Nephron (organoid): ENCODE measurements around the gene MAGI1.

ENCODE experiments used
- H3K27ac Mint-ChIP-seq, 3 experiments: 2 replicates each; pipeline ENCODE4 v1.8.0; 2020; ENCODE audit warnings: mixed read lengths in 3 of 3, mild to moderate bottlenecking in 2 of 3, moderate library complexity in 1 of 3
- H3K27me3 Mint-ChIP-seq: 2 replicates; pipeline ENCODE4 v1.8.0; 2021; ENCODE audit warnings: low read depth, mild to moderate bottlenecking, moderate library complexity, mixed read lengths
- H3K36me3 Mint-ChIP-seq: 2 replicates; pipeline ENCODE4 v1.8.0; 2020; ENCODE audit warnings: low read depth, mixed read lengths
- H3K4me1 Mint-ChIP-seq: 2 replicates; pipeline ENCODE4 v1.8.0; 2020; ENCODE audit warnings: mixed read lengths
- H3K4me3 Mint-ChIP-seq, 3 experiments: 2 replicates each; pipeline ENCODE4 v1.8.0; 2020; ENCODE audit warnings: mild to moderate bottlenecking in 3 of 3, mixed read lengths in 3 of 3, moderate library complexity in 2 of 3
- H3K9me3 Mint-ChIP-seq: 2 replicates; pipeline ENCODE4 v1.8.0; 2020; ENCODE audit warnings: mixed read lengths
- TF ChIP-seq, protein P1 (sequence below), 3 experiments: fragments of 200-600 bp; sonication (generic); IDR thresholded peaks; one replicate each; pipeline ENCODE4 v1.5.0; 2021; ENCODE audit warnings: antibody characterized with exemption in 3 of 3; ENCODE audit not compliant: unreplicated experiment in 3 of 3

Gene MAGI1

GRCh38 chr3:65385805-65386204, 652.9 kb downstream of the MAGI1 start:
- H3K9me3 Mint-ChIP-seq: no peaks in the 10 kb centered on the region
- H3K4me3 Mint-ChIP-seq: no peak overlapping the region
- peaks cover 6% of the 10 kb centered on the region for H3K27me3 Mint-ChIP-seq
- peaks cover 48% of the 10 kb centered on the region for H3K36me3 Mint-ChIP-seq
- H3K4me1 Mint-ChIP-seq: no peaks in the 10 kb centered on the region
- TF ChIP-seq, protein P1, sequence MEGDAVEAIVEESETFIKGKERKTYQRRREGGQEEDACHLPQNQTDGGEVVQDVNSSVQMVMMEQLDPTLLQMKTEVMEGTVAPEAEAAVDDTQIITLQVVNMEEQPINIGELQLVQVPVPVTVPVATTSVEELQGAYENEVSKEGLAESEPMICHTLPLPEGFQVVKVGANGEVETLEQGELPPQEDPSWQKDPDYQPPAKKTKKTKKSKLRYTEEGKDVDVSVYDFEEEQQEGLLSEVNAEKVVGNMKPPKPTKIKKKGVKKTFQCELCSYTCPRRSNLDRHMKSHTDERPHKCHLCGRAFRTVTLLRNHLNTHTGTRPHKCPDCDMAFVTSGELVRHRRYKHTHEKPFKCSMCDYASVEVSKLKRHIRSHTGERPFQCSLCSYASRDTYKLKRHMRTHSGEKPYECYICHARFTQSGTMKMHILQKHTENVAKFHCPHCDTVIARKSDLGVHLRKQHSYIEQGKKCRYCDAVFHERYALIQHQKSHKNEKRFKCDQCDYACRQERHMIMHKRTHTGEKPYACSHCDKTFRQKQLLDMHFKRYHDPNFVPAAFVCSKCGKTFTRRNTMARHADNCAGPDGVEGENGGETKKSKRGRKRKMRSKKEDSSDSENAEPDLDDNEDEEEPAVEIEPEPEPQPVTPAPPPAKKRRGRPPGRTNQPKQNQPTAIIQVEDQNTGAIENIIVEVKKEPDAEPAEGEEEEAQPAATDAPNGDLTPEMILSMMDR (IDR thresholded peaks at IDR 0.05; ENCODE audit: unreplicated experiment in 3 of 3): no peak
- H3K27ac Mint-ChIP-seq: no peak overlapping the region

GRCh38 chr3:65381496-65382010, 657.2 kb downstream of the MAGI1 start:
- Mint-ChIP-seq H3K27ac (no peak overlapping the region), H3K4me3 (no peak overlapping the region), H3K4me1 (no peaks in the 10 kb centered on the region), H3K27me3 (peaks cover 6% of the 10 kb centered on the region), H3K9me3 (no peaks in the 10 kb centered on the region), H3K36me3 (peaks cover 67% of the 10 kb centered on the region)
- TF ChIP-seq, protein P1 (IDR thresholded peaks at IDR 0.05; ENCODE audit: unreplicated experiment in 3 of 3): no peak

- Mint-ChIP-seq H3K9me3 (no peaks in the 10 kb centered on the region), H3K36me3 (peaks cover 82% of the 10 kb centered on the region), H3K27me3 (peaks cover under 1% of the 10 kb centered on the region), H3K4me3 (no peak overlapping the region), H3K4me1 (no peaks in the 10 kb centered on the region), H3K27ac (no peak overlapping the region)
- TF ChIP-seq, protein P1 (IDR thresholded peaks at IDR 0.05; ENCODE audit: unreplicated experiment in 3 of 3): no peak
These were observed 659.5 kb downstream of the MAGI1 start for GRCh38 chr3:65379223-65379622.

- Mint-ChIP-seq H3K27me3 (peaks cover 3% of the 10 kb centered on the region), H3K4me1 (no peaks in the 10 kb centered on the region)
These were observed 661.1 kb downstream of the MAGI1 start for GRCh38 chr3:65377637-65378036.

DNA sequence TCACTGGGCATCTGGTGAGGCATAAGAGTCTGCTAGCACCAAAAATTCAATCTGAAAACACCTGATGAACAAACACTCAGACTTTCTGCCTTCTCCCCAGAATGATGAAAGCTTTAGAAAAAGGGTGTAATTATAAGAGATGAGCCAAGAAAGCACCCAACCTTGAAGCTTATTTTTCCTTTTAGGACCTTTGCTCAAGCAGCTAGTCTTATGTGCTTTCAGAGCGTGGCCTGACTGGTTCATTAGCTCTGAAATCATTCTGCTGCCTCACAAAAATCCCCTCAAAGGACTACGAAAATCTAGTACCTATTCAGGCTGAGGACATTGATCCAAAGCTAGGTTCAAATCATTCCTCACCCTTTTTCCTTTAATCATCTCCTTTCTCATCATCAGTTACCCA, 662.3 kb downstream of the MAGI1 start:
- H3K9me3 Mint-ChIP-seq: peaks cover 15% of the 10 kb centered on the region
- TF ChIP-seq, protein P1 (IDR thresholded peaks at IDR 0.05; ENCODE audit: unreplicated experiment in 3 of 3): no peak
- H3K27me3 Mint-ChIP-seq: peaks cover 3% of the 10 kb centered on the region
- no peak overlapping the region for H3K4me3 Mint-ChIP-seq
- peak overlapping the region; percentile 64 to 81 (median 75) for H3K27ac Mint-ChIP-seq
- peaks cover 82% of the 10 kb centered on the region for H3K36me3 Mint-ChIP-seq
- H3K4me1 Mint-ChIP-seq: no peaks in the 10 kb centered on the region

More at GRCh38 chr3:65377637-65378036, 661.1 kb downstream of the MAGI1 start:
- peak overlapping the region in 1 of 3 experiments; percentile 81 for H3K27ac Mint-ChIP-seq
- no peak overlapping the region for H3K4me3 Mint-ChIP-seq
- TF ChIP-seq, protein P1 (IDR thresholded peaks at IDR 0.05; ENCODE audit: unreplicated experiment in 3 of 3): no peak
- H3K36me3 Mint-ChIP-seq: peaks cover 81% of the 10 kb centered on the region
- peaks cover 6% of the 10 kb centered on the region for H3K9me3 Mint-ChIP-seq

GRCh38 chr3:65371053-65371452, 667.7 kb downstream of the MAGI1 start:
- Mint-ChIP-seq H3K4me3 (no peak overlapping the region), H3K4me1 (no peaks in the 10 kb centered on the region), H3K27ac (no peak overlapping the region), H3K9me3 (peaks cover 21% of the 10 kb centered on the region), H3K36me3 (peaks cover 51% of the 10 kb centered on the region), H3K27me3 (peaks cover 3% of the 10 kb centered on the region)
- TF ChIP-seq, protein P1 (IDR thresholded peaks at IDR 0.05; ENCODE audit: unreplicated experiment in 3 of 3): no peak
